Hindlimb muscle (tissue), 1 donor: ENCODE measurements around the gene DNAJC16. TPM values are rescaled to one million over a fixed set of nuclear protein-coding genes. Genes with fewer than 3 reads are reported as not detected.
"Not testable (repeated sequence)": the region's sequence is repeated elsewhere in the genome, so short reads cannot be mapped to it uniquely, and the experiment has no call there.

Experiments
- DNase-seq: peaks from one replicate; pipeline ENCODE4 v3.0.0-alpha.2; 2013
- polyA plus RNA-seq: library from polyadenylated mRNA; unstranded; fragments of 120-200 nt; gene quantifications from one replicate; pipeline ENCODE4 v1.2.1, GENCODE V29; 2013; ENCODE audit not compliant: insufficient read length

DNAJC16 gene
- 16.3 TPM for polyA plus RNA-seq

- DNase-seq, result peak; percentile 100
Measured at GRCh38 chr1:15526490-15527339, at the start of gene DNAJC16. Gene DNAJC16, plus strand, starts transcription at chr1:15526848. Its CDS starts 2,258 bp downstream, at chr1:15529106.

GRCh38 chr1:15476927-15477326 is 49.7 kb upstream of the DNAJC16 start:
- no peak for DNase-seq

- no peak for DNase-seq
Measured at GRCh38 chr1:15477646-15478212, 48.9 kb upstream of the DNAJC16 start.

GRCh38 chr1:15479654-15480347 is 46.8 kb upstream of the DNAJC16 start:
- DNase-seq, result no peak

GRCh38 chr1:15482455-15482854 is 44.2 kb upstream of the DNAJC16 start:
- DNase-seq, result not testable (repeated sequence)

GRCh38 chr1:15482983-15483543 is 43.6 kb upstream of the DNAJC16 start:
- not testable (repeated sequence) for DNase-seq

GRCh38 chr1:15483971-15484370 is 42.7 kb upstream of the DNAJC16 start:
- no peak for DNase-seq

- not testable (repeated sequence) for DNase-seq
Measured at GRCh38 chr1:15484443-15484842, 42.2 kb upstream of the DNAJC16 start.

GRCh38 chr1:15485636-15486035 is 41.0 kb upstream of the DNAJC16 start:
- no peak for DNase-seq

- DNase-seq, result not testable (repeated sequence)
Measured at GRCh38 chr1:15486844-15487610, 39.6 kb upstream of the DNAJC16 start.

GRCh38 chr1:15488371-15488770 is 38.3 kb upstream of the DNAJC16 start:
- no peak for DNase-seq

GRCh38 chr1:15489052-15489736 is 37.5 kb upstream of the DNAJC16 start:
- DNase-seq, result peak; percentile 52

GRCh38 chr1:15491010-15491409 is 35.6 kb upstream of the DNAJC16 start:
- not testable (repeated sequence) for DNase-seq

- DNase-seq, result no peak
Measured at GRCh38 chr1:15492596-15492995, 34.1 kb upstream of the DNAJC16 start.

GRCh38 chr1:15493869-15494390 is 32.7 kb upstream of the DNAJC16 start:
- DNase-seq, result no peak

- no peak for DNase-seq
Measured at GRCh38 chr1:15500184-15501178, 26.2 kb upstream of the DNAJC16 start.

- no peak for DNase-seq
Measured at GRCh38 chr1:15501208-15502032, 25.2 kb upstream of the DNAJC16 start.

GRCh38 chr1:15504436-15504835 is 22.2 kb upstream of the DNAJC16 start:
- no peak for DNase-seq

- DNase-seq, result no peak
Measured at GRCh38 chr1:15506831-15507230, 19.8 kb upstream of the DNAJC16 start.
